GM19452 (cell line): ENCODE data around the gene PCDHGA10.
"Not testable (repeated sequence)": the region's sequence is repeated elsewhere in the genome, so short reads cannot be mapped to it uniquely, and the experiment has no call there.

Experiments
- ATAC-seq: cut with Tn5 transposase; IDR thresholded peaks from one replicate; pipeline ENCODE4 v1.9.1; 2021; ENCODE audit not compliant: unreplicated experiment

The PCDHGA10 gene

DNA sequence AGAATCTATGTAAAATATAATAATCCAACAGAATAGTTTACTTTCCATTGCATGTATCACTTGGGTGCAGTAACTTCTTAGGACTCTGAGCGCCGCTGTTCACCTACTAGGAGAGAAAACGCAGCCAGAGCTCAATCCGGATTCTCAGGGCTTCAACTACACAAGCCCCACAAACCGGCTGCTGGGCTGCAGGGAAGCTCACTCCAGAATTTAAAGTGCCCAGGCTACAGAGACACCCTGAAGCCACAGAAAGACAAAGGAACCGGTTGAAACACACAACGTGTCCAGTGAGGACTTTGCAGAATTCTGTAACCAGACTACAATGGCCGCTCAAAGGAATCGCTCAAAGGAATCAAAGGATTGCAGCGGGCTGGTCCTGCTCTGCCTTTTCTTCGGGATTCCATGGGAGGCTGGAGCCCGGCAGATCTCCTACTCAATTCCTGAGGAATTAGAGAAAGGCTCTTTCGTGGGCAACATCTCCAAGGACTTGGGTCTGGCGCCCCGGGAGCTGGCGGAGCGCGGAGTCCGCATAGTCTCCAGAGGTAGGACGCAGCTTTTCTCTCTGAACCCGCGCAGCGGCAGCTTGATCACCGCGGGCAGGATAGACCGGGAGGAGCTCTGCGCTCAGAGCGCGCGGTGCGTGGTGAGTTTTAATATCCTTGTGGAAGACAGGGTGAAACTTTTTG lies at the start of gene PCDHGA10:
Gene PCDHGA10 (plus strand): TSS at position 134 of the 686 bp plus-strand sequence. CDS start 189 bp downstream, at position 323.
- peak; percentile 54 for ATAC-seq

DNA sequence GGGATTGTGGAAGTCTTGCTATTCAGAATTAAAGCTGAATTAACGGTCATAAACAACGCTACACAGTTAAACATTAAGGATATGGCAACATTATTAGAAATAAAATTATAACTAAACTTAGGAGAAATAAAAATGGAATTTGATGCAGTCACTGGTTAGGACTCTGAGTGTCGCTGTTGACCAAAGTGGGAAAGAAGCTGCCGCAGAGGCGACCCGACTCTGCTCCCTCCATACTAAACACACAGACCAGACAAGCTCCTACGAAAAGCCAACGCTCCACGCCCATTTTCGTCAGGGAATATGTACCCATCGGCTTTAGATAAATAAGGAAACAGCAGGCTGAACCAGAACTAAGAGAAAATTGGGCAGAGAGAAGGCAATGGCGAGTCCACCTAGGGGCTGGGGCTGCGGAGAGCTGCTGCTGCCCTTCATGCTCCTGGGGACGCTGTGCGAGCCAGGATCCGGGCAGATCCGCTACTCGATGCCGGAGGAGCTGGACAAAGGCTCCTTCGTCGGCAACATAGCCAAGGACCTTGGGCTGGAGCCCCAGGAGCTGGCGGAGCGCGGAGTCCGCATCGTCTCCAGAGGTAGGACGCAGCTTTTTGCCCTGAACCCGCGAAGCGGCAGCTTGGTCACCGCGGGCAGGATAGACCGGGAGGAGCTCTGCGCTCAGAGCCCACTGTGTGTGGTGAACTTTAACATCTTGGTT lies 48.7 kb upstream of the PCDHGA10 start, which contains the start of gene PCDHGA5:
Gene PCDHGA5 (plus strand): TSS at position 211 of the 709 bp plus-strand sequence. CDS start 169 bp downstream, at position 380.
- ATAC-seq = no peak

DNA sequence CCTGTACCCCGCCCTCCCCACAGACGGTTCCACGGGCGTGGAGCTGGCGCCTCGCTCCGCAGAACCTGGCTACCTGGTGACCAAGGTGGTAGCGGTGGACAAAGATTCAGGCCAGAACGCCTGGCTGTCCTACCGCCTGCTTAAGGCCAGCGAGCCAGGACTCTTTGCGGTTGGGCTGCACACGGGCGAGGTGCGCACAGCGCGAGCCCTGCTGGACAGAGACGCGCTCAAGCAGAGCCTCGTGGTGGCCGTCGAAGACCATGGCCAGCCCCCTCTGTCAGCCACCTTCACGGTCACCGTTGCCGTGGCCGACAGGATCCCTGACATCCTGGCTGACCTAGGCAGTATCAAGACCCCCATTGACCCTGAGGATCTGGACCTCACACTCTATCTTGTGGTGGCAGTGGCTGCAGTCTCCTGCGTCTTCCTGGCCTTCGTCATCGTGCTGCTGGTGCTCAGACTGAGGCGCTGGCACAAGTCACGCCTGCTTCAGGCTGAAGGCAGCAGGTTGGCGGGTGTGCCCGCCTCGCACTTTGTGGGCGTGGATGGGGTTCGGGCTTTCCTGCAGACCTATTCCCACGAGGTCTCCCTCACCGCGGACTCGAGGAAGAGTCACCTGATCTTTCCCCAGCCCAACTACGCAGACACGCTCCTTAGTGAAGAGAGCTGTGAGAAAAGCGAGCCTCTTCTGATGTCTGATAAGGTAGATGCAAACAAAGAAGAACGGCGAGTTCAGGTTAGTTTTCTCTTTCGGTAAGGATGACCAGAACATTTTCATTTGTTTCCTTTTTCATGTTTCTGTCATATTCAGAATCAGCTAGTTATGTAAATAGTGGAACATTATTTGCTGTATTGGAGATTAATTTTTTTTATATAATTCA lies 46.5 kb upstream of the PCDHGA10 start:
- ATAC-seq = no peak

DNA sequence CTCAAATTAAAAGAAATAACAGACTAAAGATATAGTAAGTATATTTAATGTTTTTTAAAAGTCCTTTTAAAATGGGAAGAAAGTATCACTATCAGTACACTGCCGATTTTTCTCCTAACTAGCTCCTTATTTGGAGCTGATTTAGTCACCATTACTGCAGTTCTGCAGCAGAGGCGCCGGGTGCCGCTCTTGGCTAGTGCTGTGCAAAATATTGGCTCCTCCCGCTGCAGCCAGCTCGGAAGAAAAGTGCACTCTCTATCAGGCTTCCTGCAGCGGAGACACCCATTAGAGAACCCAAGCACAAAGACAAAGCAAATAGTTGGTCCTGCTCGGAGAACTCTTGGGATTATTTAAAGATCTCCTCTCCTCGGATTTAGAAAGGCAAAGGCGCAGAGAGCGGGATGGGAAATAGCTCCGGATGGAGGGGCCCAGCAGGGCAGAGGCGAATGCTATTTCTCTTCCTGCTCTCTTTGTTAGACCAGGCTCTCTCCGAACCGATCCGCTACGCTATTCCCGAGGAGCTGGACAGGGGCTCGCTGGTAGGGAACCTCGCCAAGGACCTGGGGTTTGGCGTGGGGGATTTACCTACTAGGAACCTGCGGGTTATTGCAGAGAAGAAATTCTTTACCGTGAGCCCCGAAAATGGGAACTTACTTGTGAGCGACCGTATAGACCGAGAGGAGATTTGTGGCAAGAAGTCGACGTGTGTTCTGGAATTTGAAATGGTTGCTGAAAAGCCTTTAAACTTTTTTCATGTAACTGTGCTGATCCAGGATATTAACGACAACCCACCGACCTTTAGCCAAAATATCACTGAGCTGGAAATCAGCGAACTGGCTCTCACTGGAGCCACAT lies 42.6 kb upstream of the PCDHGA10 start, which contains the start of gene PCDHGB3:
Gene PCDHGB3 (plus strand): TSS at position 249 of the 855 bp plus-strand sequence. CDS start 153 bp downstream, at position 402.
- peak; percentile 75 for ATAC-seq

DNA sequence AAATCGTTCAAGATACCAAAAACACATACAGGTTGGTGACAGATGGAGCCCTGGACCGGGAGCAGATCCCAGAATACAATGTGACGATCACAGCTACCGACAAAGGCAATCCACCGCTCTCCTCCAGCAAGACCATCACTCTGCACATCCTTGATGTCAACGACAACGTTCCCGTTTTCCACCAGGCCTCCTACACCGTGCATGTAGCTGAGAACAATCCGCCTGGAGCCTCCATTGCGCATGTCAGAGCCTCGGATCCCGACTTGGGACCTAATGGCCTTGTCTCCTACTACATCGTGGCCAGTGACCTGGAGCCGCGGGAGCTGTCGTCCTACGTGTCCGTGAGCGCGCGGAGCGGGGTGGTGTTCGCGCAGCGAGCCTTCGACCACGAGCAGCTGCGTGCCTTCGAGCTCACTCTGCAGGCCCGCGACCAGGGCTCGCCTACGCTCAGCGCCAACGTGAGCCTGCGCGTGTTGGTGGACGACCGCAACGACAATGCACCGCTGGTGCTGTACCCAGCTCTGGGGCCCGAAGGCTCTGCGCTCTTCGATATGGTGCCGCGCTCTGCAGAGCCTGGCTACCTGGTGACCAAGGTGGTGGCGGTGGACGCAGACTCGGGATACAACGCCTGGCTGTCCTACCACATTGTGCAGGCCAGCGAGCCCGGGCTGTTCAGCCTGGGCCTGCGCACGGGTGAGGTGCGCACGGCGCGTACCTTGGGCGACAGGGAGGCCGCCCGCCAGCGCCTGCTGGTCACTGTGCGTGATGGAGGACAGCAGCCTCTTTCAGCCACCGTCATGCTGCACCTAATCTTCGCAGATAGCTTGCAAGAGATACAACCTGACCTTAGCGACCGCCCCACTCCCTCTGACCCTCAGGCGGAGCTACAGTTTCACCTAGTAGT lies 41.0 kb upstream of the PCDHGA10 start:
- no peak for ATAC-seq

DNA sequence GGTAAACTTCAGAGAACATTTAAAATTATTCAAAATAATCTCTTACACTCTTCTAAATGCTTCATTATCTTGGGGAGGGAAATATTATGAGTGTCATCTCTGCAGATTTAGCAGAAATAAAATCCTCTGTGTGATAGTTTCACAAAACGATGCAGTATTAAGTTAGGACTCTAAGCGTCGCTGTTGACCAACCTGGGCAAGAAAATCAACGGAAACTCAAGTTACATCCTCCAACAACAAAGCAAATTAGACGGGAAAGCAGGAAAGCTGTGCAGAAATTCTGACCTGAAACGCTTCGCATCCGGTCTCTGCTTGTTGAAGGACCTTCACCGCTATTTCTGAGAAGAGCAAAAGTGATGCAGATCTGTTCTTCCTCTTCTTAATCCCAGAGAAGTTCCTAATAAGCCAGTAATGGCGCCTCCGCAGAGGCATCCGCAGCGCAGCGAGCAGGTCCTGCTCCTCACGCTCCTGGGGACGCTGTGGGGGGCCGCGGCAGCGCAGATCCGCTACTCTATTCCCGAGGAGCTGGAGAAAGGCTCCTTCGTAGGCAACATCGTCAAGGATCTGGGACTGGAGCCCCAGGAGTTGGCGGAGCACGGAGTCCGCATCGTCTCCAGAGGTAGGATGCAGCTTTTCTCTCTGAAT lies 39.0 kb upstream of the PCDHGA10 start, which contains the start of gene PCDHGA6:
Gene PCDHGA6 (plus strand): TSS at position 219 of the 645 bp plus-strand sequence. CDS start 193 bp downstream, at position 412.
- no peak for ATAC-seq

DNA sequence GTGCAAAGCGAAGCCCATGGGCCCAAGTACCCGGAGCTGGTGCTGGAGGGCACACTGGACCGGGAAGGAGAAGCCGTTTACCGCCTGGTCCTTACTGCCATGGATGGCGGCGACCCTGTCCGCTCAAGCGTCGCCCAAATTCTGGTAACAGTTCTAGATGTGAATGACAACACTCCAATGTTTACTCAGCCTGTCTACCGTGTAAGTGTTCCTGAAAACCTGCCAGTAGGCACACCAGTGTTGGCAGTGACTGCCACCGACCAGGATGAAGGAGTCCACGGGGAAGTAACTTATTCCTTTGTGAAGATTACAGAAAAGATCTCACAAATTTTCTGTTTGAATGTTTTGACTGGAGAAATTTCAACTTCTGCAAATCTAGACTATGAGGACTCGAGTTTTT lies 38.2 kb upstream of the PCDHGA10 start:
- ATAC-seq = no peak

DNA sequence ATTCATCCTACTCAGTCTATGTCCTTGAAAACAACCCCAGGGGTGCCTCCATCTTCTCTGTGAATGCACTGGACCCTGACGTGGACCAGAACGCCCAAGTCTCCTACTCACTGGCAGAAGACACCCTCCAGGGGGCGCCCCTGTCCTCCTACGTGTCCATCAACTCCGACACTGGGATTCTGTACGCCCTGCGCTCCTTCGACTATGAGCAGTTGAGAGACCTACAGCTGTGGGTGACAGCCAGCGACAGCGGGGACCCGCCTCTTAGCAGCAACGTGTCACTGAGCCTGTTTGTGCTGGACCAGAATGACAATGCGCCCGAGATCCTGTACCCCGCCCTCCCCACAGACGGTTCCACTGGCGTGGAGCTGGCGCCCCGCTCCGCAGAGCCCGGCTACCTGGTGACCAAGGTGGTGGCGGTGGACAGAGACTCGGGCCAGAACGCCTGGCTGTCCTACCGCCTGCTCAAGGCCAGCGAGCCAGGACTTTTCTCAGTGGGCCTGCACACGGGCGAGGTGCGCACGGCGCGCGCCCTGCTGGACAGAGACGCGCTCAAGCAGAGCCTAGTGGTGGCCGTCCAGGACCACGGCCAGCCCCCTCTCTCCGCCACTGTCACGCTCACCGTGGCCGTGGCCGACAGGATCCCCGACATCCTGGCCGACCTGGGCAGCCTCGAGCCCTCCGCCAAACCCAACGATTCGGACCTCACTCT lies 37.2 kb upstream of the PCDHGA10 start:
- not testable (repeated sequence) for ATAC-seq

DNA sequence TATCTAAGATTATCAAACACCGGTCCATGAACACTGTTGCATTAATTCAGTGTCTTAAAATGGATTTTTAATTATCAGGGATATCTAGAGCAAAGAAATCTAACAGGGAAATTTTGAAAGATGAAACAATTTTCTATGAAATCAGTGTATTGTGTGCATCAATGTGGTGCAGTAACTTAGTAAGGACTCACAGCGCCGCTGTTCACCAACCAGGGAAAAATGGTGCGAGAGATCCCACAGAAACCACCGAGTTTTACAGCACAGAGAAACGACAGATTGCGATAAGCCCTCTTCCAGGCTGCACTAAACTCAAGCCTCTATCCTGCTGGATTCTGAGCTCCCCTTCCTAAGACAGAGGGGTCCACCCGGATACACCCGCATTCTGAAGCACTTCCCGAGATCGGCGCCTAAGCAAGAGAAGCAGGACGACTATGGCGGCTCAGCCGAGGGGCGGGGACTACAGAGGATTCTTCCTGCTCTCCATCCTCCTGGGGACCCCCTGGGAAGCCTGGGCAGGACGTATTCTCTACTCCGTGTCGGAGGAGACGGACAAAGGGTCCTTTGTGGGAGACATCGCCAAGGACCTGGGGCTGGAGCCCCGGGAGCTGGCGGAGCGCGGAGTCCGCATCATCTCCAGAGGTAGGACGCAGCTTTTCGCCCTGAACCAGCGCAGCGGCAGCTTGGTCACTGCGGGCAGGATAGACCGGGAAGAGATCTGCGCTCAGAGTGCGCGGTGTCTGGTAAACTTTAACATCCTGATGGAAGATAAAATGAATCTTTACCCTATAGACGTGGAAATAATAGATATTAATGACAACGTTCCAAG lies 30.1 kb upstream of the PCDHGA10 start, which contains the start of gene PCDHGA7:
Gene PCDHGA7 (plus strand): TSS at position 274 of the 826 bp plus-strand sequence. CDS start 158 bp downstream, at position 432.
- no peak for ATAC-seq

DNA sequence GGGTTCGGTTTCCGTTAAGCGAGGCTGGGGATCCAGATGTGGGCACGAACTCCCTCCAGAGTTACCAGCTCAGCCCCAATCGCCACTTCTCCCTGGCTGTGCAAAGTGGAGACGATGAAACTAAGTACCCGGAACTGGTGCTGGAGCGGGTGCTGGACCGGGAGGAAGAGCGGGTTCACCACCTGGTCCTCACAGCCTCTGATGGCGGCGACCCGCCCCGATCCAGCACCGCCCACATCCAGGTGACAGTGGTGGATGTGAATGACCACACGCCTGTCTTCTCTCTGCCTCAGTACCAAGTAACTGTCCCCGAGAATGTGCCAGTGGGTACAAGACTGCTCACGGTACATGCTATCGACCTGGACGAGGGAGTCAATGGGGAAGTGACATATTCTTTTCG lies 29.4 kb upstream of the PCDHGA10 start:
- no peak for ATAC-seq

DNA sequence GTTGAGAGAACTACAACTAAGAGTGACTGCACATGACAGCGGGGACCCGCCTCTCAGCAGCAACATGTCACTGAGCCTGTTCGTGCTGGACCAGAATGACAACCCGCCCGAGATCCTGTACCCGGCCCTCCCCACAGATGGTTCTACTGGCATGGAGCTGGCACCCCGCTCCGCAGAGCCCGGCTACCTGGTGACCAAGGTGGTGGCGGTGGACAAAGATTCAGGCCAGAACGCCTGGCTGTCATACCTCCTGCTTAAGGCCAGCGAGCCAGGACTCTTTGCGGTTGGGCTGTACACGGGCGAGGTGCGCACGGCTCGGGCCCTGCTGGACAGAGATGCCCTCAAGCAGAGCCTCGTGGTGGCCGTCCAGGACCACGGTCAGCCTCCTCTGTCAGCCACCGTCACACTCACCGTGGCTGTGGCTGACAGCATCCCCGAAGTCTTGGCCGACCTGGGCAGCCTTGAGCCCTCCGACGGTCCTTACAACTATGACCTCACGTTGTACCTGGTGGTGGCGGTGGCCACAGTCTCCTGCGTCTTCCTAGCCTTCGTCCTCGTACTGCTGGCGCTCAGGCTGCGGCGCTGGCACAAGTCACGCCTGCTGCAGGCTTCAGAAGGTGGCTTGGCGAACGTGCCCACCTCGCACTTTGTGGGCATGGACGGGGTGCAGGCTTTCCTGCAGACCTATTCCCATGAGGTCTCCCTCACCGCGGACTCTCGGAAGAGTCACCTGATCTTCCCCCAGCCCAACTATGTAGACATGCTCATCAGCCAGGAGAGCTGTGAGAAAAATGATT lies 28.1 kb upstream of the PCDHGA10 start:
- no peak for ATAC-seq

DNA sequence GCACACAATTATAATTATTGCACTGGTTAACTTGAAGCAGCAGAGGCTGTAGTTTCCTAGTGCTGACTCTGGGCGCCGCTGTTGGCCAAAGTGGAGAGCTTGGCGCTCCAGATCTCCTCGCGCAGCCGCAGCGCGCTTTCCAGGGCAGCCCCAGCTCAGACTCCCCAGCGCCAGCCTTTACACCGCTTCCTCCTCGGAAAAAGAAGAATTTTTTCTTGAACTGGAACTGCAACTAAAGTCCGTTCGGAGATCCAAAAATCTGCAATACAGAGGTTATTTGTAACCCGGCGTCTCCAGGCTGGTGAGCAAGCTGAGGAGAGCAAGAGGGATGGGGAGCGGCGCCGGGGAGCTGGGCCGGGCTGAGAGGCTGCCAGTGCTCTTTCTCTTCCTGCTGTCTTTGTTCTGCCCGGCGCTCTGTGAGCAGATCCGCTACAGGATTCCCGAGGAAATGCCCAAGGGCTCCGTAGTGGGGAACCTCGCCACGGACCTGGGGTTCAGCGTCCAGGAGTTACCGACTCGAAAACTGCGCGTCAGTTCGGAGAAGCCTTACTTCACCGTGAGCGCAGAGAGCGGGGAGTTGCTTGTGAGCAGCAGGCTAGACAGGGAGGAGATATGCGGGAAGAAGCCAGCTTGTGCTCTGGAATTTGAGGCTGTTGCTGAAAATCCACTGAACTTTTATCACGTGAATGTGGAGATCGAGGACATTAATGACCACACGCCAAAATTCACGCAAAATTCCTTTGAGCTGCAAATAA lies 25.1 kb upstream of the PCDHGA10 start, which contains the start of gene PCDHGB4:
Gene PCDHGB4 (plus strand): TSS at position 142 of the 755 bp plus-strand sequence. CDS start 187 bp downstream, at position 329.
- ATAC-seq = not testable (repeated sequence)

DNA sequence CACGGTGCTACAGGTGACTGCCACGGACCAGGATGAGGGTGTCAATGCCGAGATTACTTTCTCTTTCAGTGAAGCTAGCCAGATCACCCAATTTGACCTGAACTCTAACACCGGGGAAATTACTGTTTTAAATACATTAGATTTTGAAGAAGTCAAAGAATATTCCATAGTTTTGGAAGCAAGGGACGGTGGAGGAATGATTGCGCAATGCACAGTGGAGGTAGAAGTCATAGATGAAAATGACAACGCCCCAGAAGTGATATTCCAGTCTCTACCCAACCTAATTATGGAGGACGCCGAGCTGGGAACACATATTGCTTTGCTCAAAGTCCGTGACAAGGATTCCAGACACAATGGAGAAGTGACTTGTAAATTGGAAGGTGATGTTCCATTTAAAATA lies 24.1 kb upstream of the PCDHGA10 start:
- no peak for ATAC-seq

DNA sequence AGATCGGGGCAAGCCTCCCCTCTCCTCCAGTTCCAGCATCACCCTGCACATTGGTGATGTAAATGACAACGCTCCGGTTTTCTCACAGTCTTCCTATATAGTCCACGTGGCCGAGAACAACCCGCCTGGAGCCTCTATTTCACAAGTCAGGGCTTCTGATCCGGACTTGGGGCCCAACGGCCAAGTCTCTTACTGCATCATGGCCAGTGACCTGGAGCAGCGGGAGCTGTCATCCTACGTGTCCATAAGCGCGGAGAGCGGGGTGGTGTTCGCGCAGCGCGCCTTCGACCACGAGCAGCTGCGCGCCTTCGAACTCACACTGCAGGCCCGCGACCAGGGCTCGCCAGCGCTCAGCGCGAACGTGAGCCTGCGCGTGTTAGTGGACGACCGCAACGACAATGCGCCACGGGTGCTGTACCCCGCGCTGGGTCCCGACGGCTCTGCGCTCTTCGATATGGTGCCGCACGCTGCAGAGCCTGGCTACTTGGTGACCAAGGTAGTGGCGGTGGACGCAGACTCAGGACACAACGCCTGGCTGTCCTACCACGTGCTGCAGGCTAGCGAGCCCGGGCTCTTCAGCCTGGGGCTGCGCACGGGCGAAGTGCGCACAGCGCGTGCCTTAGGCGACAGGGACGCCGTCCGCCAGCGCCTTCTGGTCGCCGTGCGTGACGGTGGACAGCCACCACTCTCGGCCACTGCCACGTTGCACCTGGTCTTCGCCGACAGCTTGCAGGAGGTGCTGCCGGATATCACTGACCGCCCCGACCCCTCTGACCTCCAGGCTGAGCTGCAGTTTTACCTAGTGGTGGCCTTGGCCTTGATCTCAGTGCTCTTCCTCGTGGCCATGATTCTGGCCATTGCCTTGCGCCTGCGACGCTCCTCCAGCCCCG lies 23.4 kb upstream of the PCDHGA10 start:
- ATAC-seq = no peak
